ENCODE data around the gene TGM6.
A peak's percentile ranks its signal among the peaks of the same experiment; 100 is the strongest.

TGM6 gene

DNA sequence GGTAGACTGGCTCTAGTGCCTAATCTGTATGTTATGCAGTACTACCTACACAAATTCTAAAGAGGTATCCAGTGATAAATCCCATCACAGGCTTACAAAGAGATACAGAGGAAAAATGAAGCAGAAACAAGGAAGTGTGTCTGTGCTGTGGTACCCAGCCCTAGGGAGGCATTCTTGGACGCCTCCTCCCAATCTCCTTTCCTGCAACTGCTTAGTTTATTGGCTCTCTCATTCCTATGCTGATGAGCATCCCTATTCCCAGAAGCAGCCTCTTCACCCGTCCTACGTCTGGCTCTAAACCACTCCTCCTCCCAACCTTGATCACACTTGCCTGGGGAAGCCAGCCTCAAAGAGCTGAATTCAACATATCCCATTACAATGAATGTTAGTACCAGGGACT, 34.5 kb upstream of the TGM6 start:
- DNase-seq (ENCODE audit: low read depth), result no peak
- H3K4me3 ChIP-seq (replicated peaks; ENCODE audit: low read depth, low read length), result no peak overlapping the region
- TF ChIP-seq, protein P1, sequence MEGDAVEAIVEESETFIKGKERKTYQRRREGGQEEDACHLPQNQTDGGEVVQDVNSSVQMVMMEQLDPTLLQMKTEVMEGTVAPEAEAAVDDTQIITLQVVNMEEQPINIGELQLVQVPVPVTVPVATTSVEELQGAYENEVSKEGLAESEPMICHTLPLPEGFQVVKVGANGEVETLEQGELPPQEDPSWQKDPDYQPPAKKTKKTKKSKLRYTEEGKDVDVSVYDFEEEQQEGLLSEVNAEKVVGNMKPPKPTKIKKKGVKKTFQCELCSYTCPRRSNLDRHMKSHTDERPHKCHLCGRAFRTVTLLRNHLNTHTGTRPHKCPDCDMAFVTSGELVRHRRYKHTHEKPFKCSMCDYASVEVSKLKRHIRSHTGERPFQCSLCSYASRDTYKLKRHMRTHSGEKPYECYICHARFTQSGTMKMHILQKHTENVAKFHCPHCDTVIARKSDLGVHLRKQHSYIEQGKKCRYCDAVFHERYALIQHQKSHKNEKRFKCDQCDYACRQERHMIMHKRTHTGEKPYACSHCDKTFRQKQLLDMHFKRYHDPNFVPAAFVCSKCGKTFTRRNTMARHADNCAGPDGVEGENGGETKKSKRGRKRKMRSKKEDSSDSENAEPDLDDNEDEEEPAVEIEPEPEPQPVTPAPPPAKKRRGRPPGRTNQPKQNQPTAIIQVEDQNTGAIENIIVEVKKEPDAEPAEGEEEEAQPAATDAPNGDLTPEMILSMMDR (IDR thresholded peaks at IDR 0.05; ENCODE audit: low read length, missing control alignments), result no peak

GRCh38 chr20:2348336-2348735, 32.4 kb upstream of the TGM6 start:
- TF ChIP-seq, protein P1 (IDR thresholded peaks at IDR 0.05; ENCODE audit: low read length, missing control alignments), result no peak
- no peak for DNase-seq (ENCODE audit: low read depth)
- H3K4me3 ChIP-seq (replicated peaks; ENCODE audit: low read depth, low read length), result no peak overlapping the region

DNA sequence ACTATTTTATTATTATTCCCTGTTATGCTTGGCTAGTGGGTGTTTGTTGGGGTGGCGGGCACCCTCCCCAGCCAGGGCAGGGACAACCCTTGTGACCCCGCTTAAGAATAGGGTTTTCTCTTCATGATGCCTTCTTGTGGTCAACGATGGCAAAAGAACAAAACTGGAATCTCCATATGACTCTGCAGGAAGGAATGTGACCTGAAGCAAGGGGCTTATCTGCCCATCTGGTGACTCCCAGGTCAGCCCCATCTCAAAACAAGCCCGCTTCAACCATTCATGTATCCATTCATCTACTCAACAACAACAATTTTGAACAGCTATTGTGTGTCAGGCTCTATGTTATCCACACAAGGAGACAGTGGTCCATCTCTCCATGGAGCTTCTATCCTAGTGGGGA, 30.9 kb upstream of the TGM6 start:
- TF ChIP-seq, protein P1 (IDR thresholded peaks at IDR 0.05; ENCODE audit: low read length, missing control alignments), result no peak
- peak; percentile 8 for DNase-seq (ENCODE audit: low read depth)
- no peak overlapping the region for H3K4me3 ChIP-seq (replicated peaks; ENCODE audit: low read depth, low read length)

DNA sequence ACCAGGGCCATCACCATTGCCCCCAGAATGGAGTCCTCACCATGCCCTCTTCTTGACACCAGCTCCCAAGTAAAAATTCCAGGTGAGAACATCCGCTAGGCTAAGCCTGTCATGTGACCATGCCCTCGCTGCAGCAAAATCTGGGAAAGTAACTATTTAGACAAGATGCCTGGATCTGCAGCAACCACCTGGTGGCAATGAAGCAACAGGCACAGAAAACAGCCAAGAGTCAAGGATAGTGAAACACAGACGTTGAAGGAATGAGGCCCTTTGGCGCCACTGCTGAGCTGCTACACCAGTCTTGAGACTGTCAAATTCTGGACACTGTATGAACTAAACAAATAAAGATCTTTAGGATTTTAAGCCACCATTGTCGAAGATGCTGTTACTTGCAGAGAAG, 30.1 kb upstream of the TGM6 start:
- H3K4me3 ChIP-seq (replicated peaks; ENCODE audit: low read depth, low read length), result no peak overlapping the region
- no peak for DNase-seq (ENCODE audit: low read depth)

DNA sequence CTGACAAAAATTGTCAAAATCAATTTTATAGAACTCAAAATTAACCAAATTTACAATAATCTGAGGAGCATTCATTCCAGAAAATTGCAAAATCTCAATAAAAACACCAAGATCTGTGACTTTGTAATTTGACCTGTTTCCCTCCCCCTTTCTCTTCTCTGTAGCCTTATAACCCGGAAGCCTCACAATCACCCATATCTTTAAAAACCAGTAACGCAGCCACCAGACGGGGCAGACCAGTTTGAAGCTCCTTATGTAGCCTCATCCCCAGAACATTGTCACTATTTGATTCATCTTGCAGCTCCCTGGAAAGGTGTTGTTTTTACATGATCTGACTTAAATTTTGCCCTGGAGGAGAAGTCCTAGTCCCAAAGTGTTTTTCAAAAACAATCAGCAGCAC, 27.5 kb upstream of the TGM6 start:
- no peak overlapping the region for H3K4me3 ChIP-seq (replicated peaks; ENCODE audit: low read depth, low read length)
- DNase-seq (ENCODE audit: low read depth), result no peak
- TF ChIP-seq, protein P1 (IDR thresholded peaks at IDR 0.05; ENCODE audit: low read length, missing control alignments), result no peak

More for the DNA sequence above, 30.1 kb upstream of the TGM6 start:
- TF ChIP-seq, protein P1 (IDR thresholded peaks at IDR 0.05; ENCODE audit: low read length, missing control alignments), result no peak

GRCh38 chr20:2357114-2357513, 23.6 kb upstream of the TGM6 start:
- TF ChIP-seq, protein P1 (IDR thresholded peaks at IDR 0.05; ENCODE audit: low read length, missing control alignments), result no peak
- no peak for DNase-seq (ENCODE audit: low read depth)
- H3K4me3 ChIP-seq (replicated peaks; ENCODE audit: low read depth, low read length), result no peak overlapping the region

DNA sequence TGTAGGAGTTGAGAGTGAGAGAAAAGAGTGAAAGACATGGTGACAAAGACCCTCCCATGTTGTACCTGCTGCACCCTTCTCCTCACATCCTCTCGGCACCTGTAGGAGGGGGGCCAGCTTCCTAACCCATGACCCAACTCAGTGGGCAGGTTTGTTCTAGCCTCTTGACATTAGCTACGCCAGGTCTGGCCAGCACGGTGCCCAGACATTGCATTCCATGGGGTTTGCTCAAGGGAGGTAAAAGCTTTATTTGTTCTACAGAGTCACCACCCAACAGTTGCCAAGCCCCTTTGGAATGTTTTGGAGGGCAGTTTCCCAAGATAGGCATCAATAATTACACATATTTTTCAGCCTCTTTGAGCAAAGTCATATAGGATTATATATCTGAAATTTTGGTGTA, 22.7 kb upstream of the TGM6 start:
- H3K4me3 ChIP-seq (replicated peaks; ENCODE audit: low read depth, low read length), result no peak overlapping the region
- no peak for DNase-seq (ENCODE audit: low read depth)
- TF ChIP-seq, protein P1 (IDR thresholded peaks at IDR 0.05; ENCODE audit: low read length, missing control alignments), result no peak
